SU-DHL-6 (cell line): ENCODE results near the gene PTPN5.

Source experiments
- EZH2phosphoT487 ChIP-seq: fragments of 200-600 bp; sonication (generic), shearing (Covaris generic); conservative IDR thresholded peaks from 2 replicates; pipeline ENCODE4 v1.6.1; 2018; ENCODE audit warnings: mild to moderate bottlenecking, antibody characterized with exemption, low read length, moderate library complexity, mixed read lengths
- TF ChIP-seq, protein P1 (sequence below): fragments of 200-600 bp; sonication (generic); IDR thresholded peaks from one replicate; pipeline ENCODE4 v1.5.1; 2017; ENCODE audit warnings: antibody characterized with exemption, mild to moderate bottlenecking, low read length, moderate library complexity; ENCODE audit not compliant: insufficient read depth, poor library complexity, severe bottlenecking

DNA sequence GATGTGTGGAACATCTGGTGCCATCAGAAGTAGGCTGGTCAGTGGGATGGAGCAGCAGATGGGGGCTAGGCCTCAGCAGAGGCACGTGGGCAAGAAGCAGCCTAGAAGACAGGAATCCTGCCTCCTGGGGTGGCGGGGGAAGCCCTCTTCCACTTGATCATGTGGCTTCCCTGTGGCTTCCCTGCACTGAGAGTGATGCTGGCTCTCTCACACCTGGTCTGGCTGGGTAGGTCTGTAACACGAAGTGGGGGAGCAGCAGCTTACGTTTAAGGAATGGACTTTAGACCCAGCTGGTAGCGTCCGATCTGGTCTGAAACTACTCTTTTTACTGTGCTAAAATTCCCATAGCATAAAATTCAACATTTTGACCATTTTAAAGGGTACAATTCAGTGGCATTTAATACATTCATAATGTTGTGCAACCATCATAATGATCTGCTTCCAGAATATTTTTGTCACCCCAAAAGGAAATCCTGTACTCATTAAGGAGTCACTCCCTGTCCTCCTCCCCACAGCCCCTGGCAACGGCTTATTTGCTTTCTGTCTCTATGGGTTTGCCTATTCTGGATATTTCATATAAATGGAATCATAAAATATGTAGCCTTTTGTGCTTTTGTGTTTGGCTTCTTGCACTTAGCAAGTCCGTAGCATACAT lies 21.7 kb downstream of the PTPN5 start:
- TF ChIP-seq, protein P1, sequence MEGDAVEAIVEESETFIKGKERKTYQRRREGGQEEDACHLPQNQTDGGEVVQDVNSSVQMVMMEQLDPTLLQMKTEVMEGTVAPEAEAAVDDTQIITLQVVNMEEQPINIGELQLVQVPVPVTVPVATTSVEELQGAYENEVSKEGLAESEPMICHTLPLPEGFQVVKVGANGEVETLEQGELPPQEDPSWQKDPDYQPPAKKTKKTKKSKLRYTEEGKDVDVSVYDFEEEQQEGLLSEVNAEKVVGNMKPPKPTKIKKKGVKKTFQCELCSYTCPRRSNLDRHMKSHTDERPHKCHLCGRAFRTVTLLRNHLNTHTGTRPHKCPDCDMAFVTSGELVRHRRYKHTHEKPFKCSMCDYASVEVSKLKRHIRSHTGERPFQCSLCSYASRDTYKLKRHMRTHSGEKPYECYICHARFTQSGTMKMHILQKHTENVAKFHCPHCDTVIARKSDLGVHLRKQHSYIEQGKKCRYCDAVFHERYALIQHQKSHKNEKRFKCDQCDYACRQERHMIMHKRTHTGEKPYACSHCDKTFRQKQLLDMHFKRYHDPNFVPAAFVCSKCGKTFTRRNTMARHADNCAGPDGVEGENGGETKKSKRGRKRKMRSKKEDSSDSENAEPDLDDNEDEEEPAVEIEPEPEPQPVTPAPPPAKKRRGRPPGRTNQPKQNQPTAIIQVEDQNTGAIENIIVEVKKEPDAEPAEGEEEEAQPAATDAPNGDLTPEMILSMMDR, result no peak
- TF ChIP-seq EZH2phosphoT487, result no peak
